KOPT-K1 (cell line): ENCODE measurements around the gene ASAH2B.
"Not testable (repeated sequence)": the region's sequence is repeated elsewhere in the genome, so short reads cannot be mapped to it uniquely, and the experiment has no call there.

Source experiments
- H3K27ac ChIP-seq: fragments of 200-600 bp; sonication (generic); 2 replicates; pipeline ENCODE4 v1.5.1; 2016; ENCODE audit warnings: antibody characterized with exemption, mild to moderate bottlenecking, low read depth, low read length; ENCODE audit not compliant: poor library complexity, severe bottlenecking
- H3K36me3 ChIP-seq: fragments of 200-600 bp; sonication (generic); 2 replicates; pipeline ENCODE4 v1.5.1; 2017; ENCODE audit warnings: antibody characterized with exemption, mild to moderate bottlenecking, low read length, moderate library complexity; ENCODE audit not compliant: insufficient read depth
- H3K9me3 ChIP-seq: fragments of 200-600 bp; sonication (generic); 2 replicates; pipeline ENCODE4 v1.5.1; 2017; ENCODE audit warnings: antibody characterized with exemption, low read length, mild to moderate bottlenecking; ENCODE audit not compliant: insufficient read depth, poor library complexity, severe bottlenecking

The ASAH2B gene

GRCh38 chr10:50739618-50740292 is at the start of gene ASAH2B:
ASAH2B (plus strand) TSS chr10:50739936; CDS start chr10:50745131, 5,195 bp downstream.
- Histone ChIP-seq H3K36me3 (no peaks in the 10 kb centered on the region), H3K9me3 (no peaks in the 10 kb centered on the region), H3K27ac (peak within 1 kb of the TSS; percentile 14)

- not testable (repeated sequence) for H3K36me3 ChIP-seq, H3K27ac ChIP-seq, H3K9me3 ChIP-seq
Measured at GRCh38 chr10:50697819-50698218, 41.9 kb upstream of the ASAH2B start.

GRCh38 chr10:50701947-50702346 is 37.8 kb upstream of the ASAH2B start:
- H3K36me3 ChIP-seq, H3K9me3 ChIP-seq, H3K27ac ChIP-seq: not testable (repeated sequence)

GRCh38 chr10:50702997-50703396 is 36.7 kb upstream of the ASAH2B start:
- not testable (repeated sequence) for H3K36me3 ChIP-seq, H3K27ac ChIP-seq, H3K9me3 ChIP-seq

GRCh38 chr10:50704436-50705079 is 35.2 kb upstream of the ASAH2B start:
- H3K36me3 ChIP-seq: not testable (repeated sequence)

GRCh38 chr10:50706006-50706405 is 33.7 kb upstream of the ASAH2B start:
- not testable (repeated sequence) for H3K36me3 ChIP-seq, H3K27ac ChIP-seq, H3K9me3 ChIP-seq

More at GRCh38 chr10:50704436-50705079, 35.2 kb upstream of the ASAH2B start:
- H3K27ac ChIP-seq, H3K9me3 ChIP-seq: not testable (repeated sequence)

- H3K9me3 ChIP-seq, H3K27ac ChIP-seq, H3K36me3 ChIP-seq: not testable (repeated sequence)
Measured at GRCh38 chr10:50710241-50710640, 29.5 kb upstream of the ASAH2B start.

- H3K36me3 ChIP-seq, H3K9me3 ChIP-seq, H3K27ac ChIP-seq: not testable (repeated sequence)
Measured at GRCh38 chr10:50723812-50724211, 15.9 kb upstream of the ASAH2B start.

GRCh38 chr10:50728112-50728511 is 11.6 kb upstream of the ASAH2B start:
- H3K36me3 ChIP-seq, H3K9me3 ChIP-seq, H3K27ac ChIP-seq: not testable (repeated sequence)

- H3K27ac ChIP-seq, H3K36me3 ChIP-seq, H3K9me3 ChIP-seq: not testable (repeated sequence)
Measured at GRCh38 chr10:50738987-50739617, 634 bp upstream of the ASAH2B start.

GRCh38 chr10:50740293-50740648 is 535 bp downstream of the ASAH2B start:
- peak overlapping the region; percentile 14 for H3K27ac ChIP-seq
- no peaks in the 10 kb centered on the region for H3K9me3 ChIP-seq
- no peaks in the 10 kb centered on the region for H3K36me3 ChIP-seq

- not testable (repeated sequence) for H3K36me3 ChIP-seq, H3K27ac ChIP-seq, H3K9me3 ChIP-seq
Measured at GRCh38 chr10:50742820-50743219, 3.1 kb downstream of the ASAH2B start.

- H3K36me3 ChIP-seq, H3K27ac ChIP-seq, H3K9me3 ChIP-seq: not testable (repeated sequence)
Measured at GRCh38 chr10:50766774-50767513, 27.2 kb downstream of the ASAH2B start.

- not testable (repeated sequence) for H3K36me3 ChIP-seq, H3K9me3 ChIP-seq, H3K27ac ChIP-seq
Measured at GRCh38 chr10:50772042-50772441, 32.3 kb downstream of the ASAH2B start.

- H3K27ac ChIP-seq, H3K9me3 ChIP-seq, H3K36me3 ChIP-seq: not testable (repeated sequence)
Measured at GRCh38 chr10:50774868-50775267, 35.1 kb downstream of the ASAH2B start.
